GM21737 (cell line): ENCODE results near the gene VAT1L.
A peak's percentile ranks its signal among the peaks of the same experiment; 100 is the strongest.
"Not testable (repeated sequence)": the region's sequence is repeated elsewhere in the genome, so short reads cannot be mapped to it uniquely, and the experiment has no call there.

Source experiments
- ATAC-seq: cut with Tn5 transposase; IDR thresholded peaks from one replicate; pipeline ENCODE4 v1.9.1; 2021; ENCODE audit warnings: mild to moderate bottlenecking, moderate library complexity; ENCODE audit not compliant: unreplicated experiment

The VAT1L gene

DNA sequence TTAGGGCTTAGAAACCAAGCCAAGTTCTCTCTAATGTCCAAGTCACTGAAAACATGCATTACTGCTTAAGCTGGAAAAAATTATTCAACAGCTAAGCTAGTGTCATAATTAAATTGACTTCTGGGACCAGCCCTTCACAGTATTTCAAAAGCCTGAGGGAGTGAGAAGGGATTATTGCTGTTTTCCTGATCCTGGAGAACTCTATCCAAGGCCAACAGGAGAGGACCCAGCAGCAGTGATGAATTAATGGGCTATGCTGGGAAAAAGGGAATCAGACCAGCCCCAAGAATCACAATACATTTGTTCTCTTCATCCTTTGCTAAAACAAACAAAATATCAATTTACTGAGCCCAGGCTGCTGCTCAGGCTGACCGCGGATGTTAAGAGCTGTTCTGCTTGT is 199.4 kb downstream of the VAT1L start:
- no peak for ATAC-seq

DNA sequence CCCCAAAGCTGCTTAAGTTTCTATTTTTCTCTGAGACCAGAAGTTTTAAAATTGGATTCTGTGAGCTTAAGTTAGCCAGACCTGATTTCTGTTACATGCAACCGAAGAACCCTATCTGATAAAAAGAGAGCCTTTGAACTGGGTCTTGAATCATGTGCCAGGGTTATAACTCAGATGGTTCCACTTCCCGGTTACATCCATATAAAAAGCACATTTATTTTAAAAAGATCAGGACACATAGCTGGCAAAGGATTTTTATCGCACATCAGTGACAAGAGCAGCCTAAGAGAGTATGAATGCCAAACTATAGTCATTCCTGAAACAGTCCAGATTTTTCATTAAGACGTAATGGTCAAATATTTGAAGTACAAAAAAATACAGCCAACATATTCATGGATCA is 201.5 kb downstream of the VAT1L start:
- ATAC-seq: no peak

DNA sequence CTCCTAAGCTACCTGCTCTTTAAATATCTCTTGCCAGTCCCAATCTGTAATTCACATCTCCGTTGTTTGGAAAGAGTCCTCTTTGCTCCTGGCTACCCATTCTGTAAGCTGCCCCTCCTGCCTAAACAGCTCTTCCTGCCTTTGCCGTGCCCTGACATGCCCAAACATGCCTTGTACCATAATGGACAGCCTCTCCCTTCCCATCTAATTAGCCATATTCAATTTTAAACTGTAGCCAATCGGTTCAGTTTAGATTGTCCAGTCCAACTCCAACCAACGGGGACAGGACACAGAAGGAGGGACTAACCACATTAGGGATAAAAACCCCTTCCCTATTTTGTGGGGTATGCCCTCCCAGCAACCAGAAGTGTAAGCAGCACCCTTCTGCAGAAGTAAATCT is 203.3 kb downstream of the VAT1L start:
- ATAC-seq: no peak

DNA sequence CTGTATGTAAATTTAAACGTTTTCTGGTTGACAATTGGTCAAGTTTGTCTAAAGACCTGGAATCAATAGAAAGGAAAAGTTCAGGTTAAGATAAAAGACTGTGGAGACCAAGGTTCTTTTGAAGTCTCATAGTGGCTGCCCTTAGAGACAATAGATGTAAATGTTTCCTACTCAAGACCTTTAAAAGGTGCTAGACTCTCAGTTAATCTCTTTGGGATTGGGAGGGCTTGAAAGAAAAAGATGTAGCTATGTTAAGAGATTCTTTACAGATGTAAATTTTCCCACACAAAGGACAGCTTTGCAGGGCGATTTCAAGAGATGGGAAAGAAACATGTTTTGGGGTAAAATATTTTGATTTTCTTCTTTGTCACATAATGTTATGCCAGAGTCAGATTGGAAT is 204.0 kb downstream of the VAT1L start:
- not testable (repeated sequence) for ATAC-seq

DNA sequence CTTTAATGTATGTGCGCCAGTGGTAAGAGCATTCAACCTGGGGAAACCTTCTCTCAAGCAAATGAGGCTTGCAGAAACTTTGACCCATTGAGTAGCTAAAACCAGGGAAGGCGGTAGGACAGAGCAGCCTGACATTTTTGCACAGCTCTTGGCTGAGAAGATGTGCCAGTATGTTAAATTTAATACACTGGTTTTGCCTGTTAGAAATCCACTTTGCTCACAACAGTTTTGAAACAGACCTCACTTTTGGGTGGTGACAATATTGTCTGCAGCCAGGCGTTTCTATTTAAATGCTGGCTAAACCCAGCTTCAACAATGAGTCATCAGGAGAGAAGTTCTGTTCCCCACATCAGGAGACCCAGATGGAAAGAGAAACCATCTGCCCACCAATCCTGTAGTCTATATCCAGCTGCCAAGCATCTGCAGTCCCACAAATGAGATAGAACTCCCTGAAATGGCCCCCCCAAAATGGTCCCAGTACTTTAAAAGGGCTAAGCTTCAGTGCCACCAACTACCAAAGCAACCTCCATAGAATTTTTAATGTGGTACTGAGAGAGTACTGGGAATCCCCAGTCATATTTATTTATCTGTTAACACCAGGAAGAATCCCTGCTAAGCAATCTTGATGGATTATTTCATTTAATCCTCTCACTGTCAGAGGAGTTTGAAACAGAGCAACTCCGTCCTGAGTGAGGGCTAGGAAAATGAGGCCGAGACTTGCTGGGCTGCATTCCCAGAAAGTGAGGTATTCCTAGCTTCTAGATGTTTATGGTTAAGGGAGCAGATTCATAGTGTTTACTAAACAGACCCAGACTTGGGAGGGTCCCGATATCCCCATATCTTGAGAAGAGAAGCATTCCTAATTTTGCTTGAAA is 205.0 kb downstream of the VAT1L start:
- ATAC-seq: no peak

DNA sequence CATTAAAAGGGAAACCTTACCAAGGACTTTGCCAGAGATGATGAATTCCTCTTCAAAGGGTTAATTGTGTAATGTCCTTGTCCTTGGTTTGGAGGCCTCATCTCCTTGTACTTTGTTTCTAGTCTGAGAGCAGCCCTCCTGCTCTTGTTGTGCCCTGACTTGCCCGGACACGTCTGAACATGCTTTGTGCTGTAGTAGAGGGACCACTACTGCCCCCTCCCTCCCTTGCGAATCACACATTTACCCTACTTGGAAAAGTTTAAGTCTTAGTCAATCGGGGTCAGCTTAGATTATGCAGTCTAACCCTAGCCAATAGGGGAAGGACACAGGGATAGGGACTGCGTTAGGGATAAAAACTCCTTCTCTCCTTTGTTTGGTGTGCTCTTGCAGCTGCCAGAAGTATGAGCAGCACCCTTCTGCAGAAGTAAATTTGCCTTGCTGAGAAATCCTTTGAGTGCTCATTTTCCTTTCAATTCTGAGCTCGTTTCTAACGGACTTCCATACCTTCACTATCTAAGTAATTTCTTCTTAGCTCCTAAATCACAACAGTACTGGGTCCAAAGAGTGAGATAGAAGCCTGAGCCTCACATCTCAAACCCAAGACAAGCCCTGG is 207.6 kb downstream of the VAT1L start:
- no peak for ATAC-seq

DNA sequence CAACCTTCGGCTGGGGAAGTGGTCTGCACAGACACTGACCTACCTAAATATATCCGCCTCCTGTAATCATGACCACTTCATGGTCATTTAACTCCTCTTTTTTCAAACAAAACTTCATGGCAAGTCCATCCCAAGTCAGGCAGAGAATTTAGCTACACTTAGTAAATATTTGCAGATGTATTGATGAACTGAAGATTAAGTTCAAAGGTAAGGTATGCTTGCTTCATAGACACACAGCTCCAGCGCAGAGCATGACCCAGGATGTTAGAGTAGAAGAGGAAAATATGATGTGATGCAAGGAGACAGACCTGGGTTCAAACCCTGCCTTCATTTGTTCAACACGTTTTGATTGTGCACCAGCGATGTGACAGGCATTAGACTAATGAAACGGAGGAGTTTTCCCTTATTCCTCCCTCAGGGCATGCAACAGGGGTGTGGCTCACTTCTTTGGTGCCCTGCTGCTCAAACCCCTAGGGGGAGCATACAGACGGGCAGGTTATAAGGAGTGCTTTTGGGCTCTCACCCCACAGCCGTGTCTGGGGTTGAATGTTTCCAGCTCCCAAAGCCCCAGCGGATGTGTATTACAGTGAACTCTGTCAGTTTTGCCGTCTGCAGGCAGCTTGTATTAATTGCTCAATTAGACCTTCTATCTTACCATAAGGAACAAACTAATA is 210.1 kb downstream of the VAT1L start:
- no peak for ATAC-seq

DNA sequence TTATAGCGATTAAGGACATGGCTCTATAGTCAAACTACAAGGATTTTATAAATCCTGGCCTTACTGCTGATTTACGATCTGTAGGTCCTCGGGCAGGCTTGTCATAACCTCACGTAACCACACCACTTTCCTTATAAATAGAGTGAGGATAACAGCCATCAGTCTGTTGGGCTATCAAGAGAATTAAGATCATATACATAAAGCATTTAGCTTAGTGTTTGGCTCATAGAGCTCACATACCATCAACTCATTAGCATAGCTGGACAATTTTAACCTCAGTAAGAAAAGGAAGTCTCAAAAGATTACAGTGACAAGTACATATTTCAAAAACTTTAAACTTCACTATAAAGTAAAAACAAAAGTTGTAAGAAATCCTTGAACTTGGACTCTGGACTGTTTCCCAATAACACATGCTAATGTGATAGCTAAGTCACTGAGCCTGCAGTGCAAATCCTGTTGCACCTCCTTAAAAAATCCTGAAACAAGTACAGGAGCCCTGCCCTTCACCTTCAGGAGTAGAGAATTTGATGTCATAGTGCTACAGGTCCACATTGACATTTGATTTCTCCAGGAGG is 213.2 kb downstream of the VAT1L start:
- no peak for ATAC-seq

DNA sequence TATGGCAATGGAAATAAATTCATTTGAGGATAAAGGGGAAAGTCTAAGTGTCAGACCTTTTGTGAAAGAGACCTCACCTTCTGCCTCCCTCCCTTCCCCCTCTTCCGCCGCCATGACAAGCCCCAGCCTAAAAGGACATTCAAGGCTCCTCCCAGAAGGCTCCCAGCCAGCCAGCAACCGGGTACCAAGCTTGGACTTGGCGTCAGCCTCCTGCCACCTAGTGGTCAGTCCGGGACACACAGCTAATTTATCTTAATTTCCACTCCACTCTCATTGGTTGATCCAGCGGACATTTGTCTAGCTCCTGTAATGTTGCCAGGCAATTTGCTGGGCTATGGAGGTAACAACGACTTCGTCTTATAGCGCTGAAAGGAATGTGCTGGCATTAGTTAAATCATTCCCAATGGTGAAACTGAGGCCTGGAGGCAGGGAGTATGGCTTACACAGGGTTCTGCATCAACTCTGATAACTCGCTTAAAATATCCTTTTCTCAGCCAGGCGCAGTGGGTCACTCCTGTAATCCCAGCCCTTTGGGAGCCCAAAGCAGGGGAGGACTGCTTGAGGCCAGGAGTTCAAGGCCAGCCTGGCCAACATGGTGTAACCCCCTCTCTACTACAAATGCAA is 214.7 kb downstream of the VAT1L start:
- ATAC-seq: peak; percentile 100

DNA sequence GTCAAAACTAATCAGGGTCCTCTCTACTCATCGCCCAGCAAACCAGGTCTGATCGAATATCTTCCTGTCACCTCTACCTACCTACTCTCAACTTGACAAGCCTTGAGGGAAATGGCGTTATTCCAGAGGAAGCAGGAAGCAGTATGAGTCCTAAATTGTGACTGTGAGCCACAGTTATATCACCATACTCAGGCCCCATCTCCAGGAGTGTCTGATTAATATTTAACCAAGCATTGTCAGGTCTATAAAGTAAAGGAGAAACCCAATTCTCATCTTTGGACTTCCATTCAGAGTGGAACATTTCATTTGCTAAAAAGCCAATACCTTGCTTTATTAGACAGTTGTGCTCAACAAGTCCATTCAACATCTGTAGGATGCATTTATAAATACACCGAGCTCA is 216.2 kb downstream of the VAT1L start:
- no peak for ATAC-seq

DNA sequence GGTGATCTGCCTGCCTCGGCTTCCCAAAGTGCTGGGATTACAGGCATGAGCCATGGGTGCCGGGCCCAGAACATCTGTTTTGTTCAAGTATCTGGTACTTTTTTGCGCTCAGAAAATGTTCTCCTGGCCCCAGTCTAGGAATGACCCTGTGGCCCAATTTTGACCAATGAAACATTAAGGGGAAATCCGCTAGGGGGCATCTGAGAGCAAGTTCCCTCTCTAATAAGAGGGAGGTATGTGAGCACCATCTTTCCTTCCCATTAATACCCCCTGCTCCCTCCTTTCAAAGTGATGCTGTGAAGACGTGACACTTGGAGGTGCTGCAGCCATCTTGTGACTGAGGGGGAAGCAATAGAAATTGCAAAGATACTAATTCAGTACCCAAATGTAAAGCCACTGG is 217.5 kb downstream of the VAT1L start:
- ATAC-seq: no peak

DNA sequence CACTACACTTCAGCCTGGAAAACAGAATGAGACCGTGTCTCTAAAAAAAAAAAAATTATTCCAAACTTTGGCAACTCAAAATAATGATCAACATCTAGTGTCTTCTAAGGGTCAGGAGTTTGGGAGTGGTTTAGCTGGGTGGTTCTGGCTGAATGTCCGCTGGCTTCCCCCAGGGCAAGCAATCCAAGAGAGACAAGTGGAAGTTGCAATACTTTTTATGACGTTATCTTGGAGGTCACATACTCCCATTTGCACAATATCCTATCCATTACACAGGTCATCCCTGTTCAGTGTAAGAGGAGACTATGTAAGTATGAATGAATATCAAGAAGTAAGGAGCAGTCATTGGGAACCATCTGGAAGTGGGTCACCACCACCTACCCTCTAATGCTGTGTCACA is 218.8 kb downstream of the VAT1L start:
- no peak for ATAC-seq

DNA sequence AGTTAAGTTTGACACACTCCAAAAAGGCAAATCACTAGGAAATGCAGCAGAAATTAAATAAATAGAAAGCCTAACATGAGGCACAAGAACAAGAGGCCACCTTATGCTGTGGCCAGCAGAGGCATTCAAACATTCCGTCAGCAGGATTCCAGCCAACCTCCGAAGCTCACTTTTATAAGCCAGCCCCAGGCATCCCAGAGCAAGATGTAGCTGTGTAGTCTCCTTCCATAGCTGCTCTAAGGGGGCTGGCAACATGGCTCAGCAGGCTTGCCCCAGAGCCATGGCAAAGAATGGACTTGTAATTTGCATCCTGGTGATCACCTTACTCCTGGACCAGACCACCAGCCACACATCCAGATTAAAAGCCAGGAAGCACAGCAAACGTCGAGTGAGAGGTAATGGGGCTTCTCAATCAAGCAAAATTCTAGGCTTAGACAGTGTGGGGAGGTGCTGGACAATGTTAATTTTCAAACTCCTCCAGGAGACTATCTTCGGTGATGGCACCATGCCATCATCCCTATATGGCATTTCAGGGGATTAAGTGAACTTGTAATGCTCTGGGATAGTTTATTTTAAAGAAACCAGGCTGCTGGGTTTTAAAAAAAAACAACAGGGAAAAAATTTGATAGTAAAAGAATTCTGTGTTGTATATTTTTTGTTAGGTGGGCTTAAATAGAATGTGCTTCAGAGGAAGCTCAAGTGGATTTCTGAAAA is 234.1 kb downstream of the VAT1L start, which contains the start of gene CLEC3A:
Gene CLEC3A, plus strand, starts transcription at position 202 of the 714 bp plus-strand sequence. Its CDS starts 79 bp downstream, at position 281.
- no peak for ATAC-seq

DNA sequence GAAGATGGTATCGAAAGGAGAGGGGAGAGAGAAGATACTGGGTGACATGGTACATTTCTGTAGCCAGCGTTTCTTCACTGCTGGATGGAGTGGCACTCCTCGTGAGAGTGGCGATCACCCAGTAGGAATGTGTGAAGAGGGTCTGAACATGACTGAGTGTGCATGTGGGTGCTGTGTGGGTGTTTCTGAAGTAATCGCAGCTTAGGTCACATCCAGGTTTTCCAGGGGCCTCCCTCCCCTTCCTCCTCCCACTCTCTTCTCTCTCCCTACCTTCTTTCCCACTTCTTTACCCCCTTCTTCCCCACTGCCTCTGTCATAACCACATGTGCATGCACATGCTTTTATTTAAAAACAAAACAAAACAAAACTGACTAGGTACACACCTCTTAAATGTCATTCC is 235.8 kb downstream of the VAT1L start:
- no peak for ATAC-seq

DNA sequence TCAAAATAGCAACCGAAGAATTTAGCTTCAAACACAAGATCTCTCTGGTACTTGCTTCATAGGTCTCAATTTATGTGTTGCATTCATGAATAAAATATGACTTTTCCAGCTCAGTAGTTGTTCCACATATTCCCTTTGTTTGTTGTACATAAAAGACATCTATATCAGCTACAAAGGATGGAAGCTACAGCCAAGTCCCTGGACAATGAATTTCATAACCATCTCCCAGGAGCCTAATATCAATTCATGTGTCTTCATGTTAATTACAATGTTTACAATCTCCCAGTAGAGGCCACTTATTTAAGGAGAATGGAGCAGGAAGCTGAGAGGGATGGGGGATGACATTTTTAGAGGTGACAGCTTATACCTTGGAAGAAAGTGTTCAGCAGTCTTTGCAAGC is 237.3 kb downstream of the VAT1L start:
- no peak for ATAC-seq

DNA sequence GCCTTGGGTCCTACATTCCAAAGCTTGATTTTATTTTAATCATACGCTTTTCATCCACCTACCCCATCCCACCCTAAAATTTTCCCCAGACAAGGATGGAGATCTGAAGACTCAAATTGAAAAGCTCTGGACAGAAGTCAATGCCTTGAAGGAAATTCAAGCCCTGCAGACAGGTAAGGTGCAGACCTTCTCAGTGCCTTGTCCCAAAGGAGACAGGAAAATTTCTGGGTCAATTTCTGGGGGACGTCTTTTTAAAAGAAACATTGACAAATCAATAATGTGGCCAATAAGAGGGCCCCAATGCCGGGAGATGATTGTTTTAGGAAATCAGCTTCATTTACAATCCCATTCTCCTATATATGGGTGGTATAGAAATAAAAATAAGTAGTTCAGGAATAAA is 239.7 kb downstream of the VAT1L start:
- no peak for ATAC-seq
